Muscle of arm (tissue), 14 donors: Measurements from ENCODE around the gene CYP27C1. TPM values are rescaled to one million over a fixed set of nuclear protein-coding genes. Genes with fewer than 3 reads are reported as not detected.
"Not testable (repeated sequence)": the region's sequence is repeated elsewhere in the genome, so short reads cannot be mapped to it uniquely, and the experiment has no call there.

Source experiments
- DNase-seq: peaks from one replicate; pipeline ENCODE4 v3.0.0-alpha.2; 2013
- long read RNA-seq, 11 donors: transcript quantifications; one replicate each; lab custom pipeline, GENCODE V29; 2026
- polyA plus RNA-seq, 12 donors: library from polyadenylated mRNA; unstranded; fragments of 120-200 nt; gene quantifications; one replicate each; pipeline ENCODE4 v1.2.1, GENCODE V29; 2013; ENCODE audit not compliant: insufficient read length in 12 of 12

CYP27C1 gene
- 10 to 100 TPM in 1 of 12 donors, 1 to 10 TPM in 10, not detected in 1; 4.1 to 12.4 (median 6.0) TPM for polyA plus RNA-seq
- long read RNA-seq, donor 1, result 0 reads
- long read RNA-seq, donor 2, result 0 reads
- long read RNA-seq, donor 3, result 0 reads
- long read RNA-seq, donor 4, result 0 reads
- long read RNA-seq, donor 5, result 0 reads
- long read RNA-seq, donor 6, result 0 reads
- long read RNA-seq, donor 7, result 0 reads
- long read RNA-seq, donor 8, result 0 reads
- long read RNA-seq, donor 9, result 0 reads
- long read RNA-seq, donor 10, result 0 reads
- long read RNA-seq, donor 11, result 0 reads

- peak; percentile 49 for DNase-seq
These were observed at the start of gene CYP27C1 for GRCh38 chr2:127220102-127220767. Gene CYP27C1 (minus strand): TSS chr2:127220299. CDS start chr2:127220270, 29 bp downstream.

- peak; percentile 38 for DNase-seq
These were observed 41.8 kb upstream of the CYP27C1 start for GRCh38 chr2:127261804-127262406.

- no peak for DNase-seq
These were observed 39.3 kb upstream of the CYP27C1 start for GRCh38 chr2:127259355-127259754.

- no peak for DNase-seq
These were observed 36.8 kb upstream of the CYP27C1 start for GRCh38 chr2:127256866-127257265.

GRCh38 chr2:127256381-127256780, 36.3 kb upstream of the CYP27C1 start:
- no peak for DNase-seq

GRCh38 chr2:127255721-127256120, 35.6 kb upstream of the CYP27C1 start:
- no peak for DNase-seq

GRCh38 chr2:127255146-127255545, 35.0 kb upstream of the CYP27C1 start:
- peak; percentile 57 for DNase-seq

GRCh38 chr2:127254386-127254981, 34.4 kb upstream of the CYP27C1 start:
- DNase-seq, result no peak

- not testable (repeated sequence) for DNase-seq
These were observed 21.1 kb upstream of the CYP27C1 start for GRCh38 chr2:127241184-127241583.

- DNase-seq, result no peak
These were observed 19.3 kb upstream of the CYP27C1 start for GRCh38 chr2:127239395-127239794.

GRCh38 chr2:127237768-127238167, 17.7 kb upstream of the CYP27C1 start:
- DNase-seq, result not testable (repeated sequence)

- DNase-seq, result no peak
These were observed 15.1 kb upstream of the CYP27C1 start for GRCh38 chr2:127235082-127235702.

- no peak for DNase-seq
These were observed 13.6 kb upstream of the CYP27C1 start for GRCh38 chr2:127233710-127234109.

- DNase-seq, result peak; percentile 57
These were observed 11.2 kb upstream of the CYP27C1 start for GRCh38 chr2:127231130-127231865.

GRCh38 chr2:127229555-127229954, 9.5 kb upstream of the CYP27C1 start:
- no peak for DNase-seq

GRCh38 chr2:127228102-127228501, 8.0 kb upstream of the CYP27C1 start:
- no peak for DNase-seq

- DNase-seq, result not testable (repeated sequence)
These were observed 7.2 kb upstream of the CYP27C1 start for GRCh38 chr2:127227264-127227660.

GRCh38 chr2:127226520-127227263, 6.6 kb upstream of the CYP27C1 start:
- no peak for DNase-seq

- DNase-seq, result no peak
These were observed 6.0 kb upstream of the CYP27C1 start for GRCh38 chr2:127226132-127226519.

- no peak for DNase-seq
These were observed 5.3 kb upstream of the CYP27C1 start for GRCh38 chr2:127225186-127225960.
